ENCODE results near the gene TNS1. TPM values are rescaled to one million over a fixed set of nuclear protein-coding genes. Genes with fewer than 3 reads are reported as not detected.

Gene TNS1
- total RNA-seq, 1 experiment from 2014 or later = 3.4 TPM

GRCh38 chr2:217755027-217755745 is 247.6 kb downstream of the TNS1 start:
- Histone ChIP-seq H3K27me3 (ENCODE audit: insufficient read depth, low read length) (no peaks in the 10 kb centered on the region), H3K23ac (ENCODE audit: insufficient read length, low read depth, low read length) (no peak overlapping the region), H4K8ac (replicated peaks; ENCODE audit: insufficient read length, low read depth, low read length) (no peak overlapping the region), H3K23me2 (ENCODE audit: insufficient read length, low read depth, low read length, poor library complexity, severe bottlenecking) (peaks cover 2% of the 10 kb centered on the region), H2BK15ac (ENCODE audit: low read depth, low read length) (no peak overlapping the region), H2BK20ac (ENCODE audit: low read depth, low read length, poor library complexity, severe bottlenecking) (no peak overlapping the region), H3K79me2 (ENCODE audit: insufficient read depth, low read length) (no peaks in the 10 kb centered on the region), H3K56ac (ENCODE audit: insufficient read length, low read depth, low read length) (no peak overlapping the region), H3K14ac (ENCODE audit: insufficient read depth, low read length) (no peak overlapping the region), H2BK120ac (ENCODE audit: low read depth, low read length, poor library complexity, severe bottlenecking) (no peak overlapping the region), H2BK12ac (ENCODE audit: insufficient read length, low read depth, low read length) (no peak overlapping the region), H4K5ac (ENCODE audit: insufficient read length, low read depth, low read length) (no peak overlapping the region), H3K4me1 (ENCODE audit: insufficient read depth, low read length) (no peaks in the 10 kb centered on the region), H4K91ac (ENCODE audit: insufficient read length, low read depth, low read length) (no peak overlapping the region), H2AK5ac (ENCODE audit: insufficient read length, low read length) (no peak overlapping the region), H3K9me3 (ENCODE audit: control insufficient read depth, low read depth, low read length) (no peaks in the 10 kb centered on the region), H3K79me1 (ENCODE audit: insufficient read depth, low read depth, low read length, poor library complexity, severe bottlenecking) (no peaks in the 10 kb centered on the region), H2AFZ (ENCODE audit: low read length) (no peak overlapping the region), H3K9ac (ENCODE audit: extremely low read depth, insufficient read length, low read length) (no peak overlapping the region), H3K27ac (ENCODE audit: insufficient read length, low read depth, low read length) (no peak overlapping the region), H3K18ac (ENCODE audit: insufficient read length, low read depth, low read length) (no peak overlapping the region), H2BK5ac (ENCODE audit: insufficient read length, low read length) (no peak overlapping the region), H3K4ac (ENCODE audit: low read depth, low read length) (no peak overlapping the region), H3K4me2 (ENCODE audit: insufficient read depth, insufficient read length, low read length) (no peak overlapping the region), H3T11ph (ENCODE audit: low read length) (no peak overlapping the region), H4K20me1 (ENCODE audit: control insufficient read depth, insufficient read depth, insufficient read length) (no peaks in the 10 kb centered on the region)
- WGBS (ENCODE audit: extremely low coverage, insufficient read length, low lambda C conversion rate) = no CpG with 5 or more reads among the region's 5 CpGs
- Mint-ChIP-seq H3K27ac (no peak overlapping the region; a peak in 1 of 7 replicates), H3K36me3 (ENCODE audit: insufficient read depth in 1 of 3, low read depth in 3 of 3) (no peaks in the 10 kb centered on the region; a peak in 1 of 7 replicates), H3K27me3 (ENCODE audit: low read depth) (peaks cover 30% of the 10 kb centered on the region), H3K9me3 (peaks cover 1% of the 10 kb centered on the region in 2 experiments; a peak in 2 of 5 replicates), H3K4me1 (peaks cover 6 to 20% of the 10 kb centered on the region in 2 experiments), H3K4me3 (no peak overlapping the region)
- TF ChIP-seq, protein P1, sequence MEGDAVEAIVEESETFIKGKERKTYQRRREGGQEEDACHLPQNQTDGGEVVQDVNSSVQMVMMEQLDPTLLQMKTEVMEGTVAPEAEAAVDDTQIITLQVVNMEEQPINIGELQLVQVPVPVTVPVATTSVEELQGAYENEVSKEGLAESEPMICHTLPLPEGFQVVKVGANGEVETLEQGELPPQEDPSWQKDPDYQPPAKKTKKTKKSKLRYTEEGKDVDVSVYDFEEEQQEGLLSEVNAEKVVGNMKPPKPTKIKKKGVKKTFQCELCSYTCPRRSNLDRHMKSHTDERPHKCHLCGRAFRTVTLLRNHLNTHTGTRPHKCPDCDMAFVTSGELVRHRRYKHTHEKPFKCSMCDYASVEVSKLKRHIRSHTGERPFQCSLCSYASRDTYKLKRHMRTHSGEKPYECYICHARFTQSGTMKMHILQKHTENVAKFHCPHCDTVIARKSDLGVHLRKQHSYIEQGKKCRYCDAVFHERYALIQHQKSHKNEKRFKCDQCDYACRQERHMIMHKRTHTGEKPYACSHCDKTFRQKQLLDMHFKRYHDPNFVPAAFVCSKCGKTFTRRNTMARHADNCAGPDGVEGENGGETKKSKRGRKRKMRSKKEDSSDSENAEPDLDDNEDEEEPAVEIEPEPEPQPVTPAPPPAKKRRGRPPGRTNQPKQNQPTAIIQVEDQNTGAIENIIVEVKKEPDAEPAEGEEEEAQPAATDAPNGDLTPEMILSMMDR (conservative IDR thresholded peaks at IDR 0.05) = no peak
- DNase-seq = no peak
